GM08714 (cell line): ENCODE data around the gene LPIN1.

Source experiments
- H3K4me3 ChIP-seq: fragments of 200-500 bp; sonication (Bioruptor generic); 2 replicates; pipeline ENCODE4 v1.5.1; 2014; ENCODE audit warnings: mild to moderate bottlenecking, low read length, inconsistent platforms
- ZNF274 ChIP-seq: IDR thresholded peaks from 2 replicates; pipeline ENCODE4 v1.6.1; 2012; ENCODE audit warnings: mild to moderate bottlenecking, low read depth, low read length

The LPIN1 gene

DNA sequence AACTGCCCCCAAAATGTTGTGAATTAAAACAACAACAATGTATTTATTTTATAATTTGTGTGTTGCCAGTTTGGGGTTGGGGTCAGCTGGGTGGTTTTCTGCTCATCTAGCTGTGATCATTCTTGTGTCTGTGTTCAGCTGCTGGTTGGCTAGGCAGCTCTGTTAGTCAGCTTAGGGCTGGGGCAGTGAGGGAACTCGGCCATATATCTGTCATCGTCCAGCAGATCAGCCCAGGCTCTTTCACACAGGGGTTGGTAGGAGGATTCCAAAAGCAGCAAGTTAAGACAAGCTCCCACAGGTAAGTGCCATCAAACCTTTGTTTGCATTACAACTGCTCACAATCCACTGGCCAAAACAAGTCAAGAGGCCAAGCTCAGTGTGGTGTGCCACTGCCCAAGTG lies 121.5 kb downstream of the LPIN1 start:
- no peak overlapping the region for H3K4me3 ChIP-seq
- no peak for TF ChIP-seq ZNF274

DNA sequence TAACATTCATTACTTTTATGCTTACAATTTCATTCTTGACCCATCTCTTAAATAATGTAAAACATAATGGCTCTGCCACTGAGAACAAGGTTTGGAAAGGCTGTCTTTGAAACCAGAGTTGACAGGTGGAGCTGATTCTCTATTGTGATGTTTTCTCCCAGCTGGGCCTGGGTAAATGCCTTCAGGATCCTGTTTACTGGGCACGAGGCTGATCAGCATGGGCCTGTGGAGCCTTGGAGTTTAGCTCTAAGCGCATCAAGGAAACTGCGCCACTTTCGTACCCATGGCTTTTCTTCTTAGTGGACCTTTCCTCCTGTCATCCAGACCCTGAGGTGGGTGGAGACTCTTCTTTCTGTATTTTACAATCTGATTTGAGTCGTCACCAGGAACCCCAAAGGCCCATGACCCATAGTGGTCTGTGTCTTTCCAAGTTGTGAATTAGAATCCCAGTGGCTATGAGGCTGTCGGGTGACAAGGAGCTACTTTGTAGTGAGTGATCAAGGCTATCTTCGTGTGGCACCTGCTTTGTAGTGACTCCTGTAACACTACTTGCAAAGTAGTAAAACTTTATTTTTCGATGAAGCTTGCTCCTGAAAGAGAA lies 123.1 kb downstream of the LPIN1 start:
- TF ChIP-seq ZNF274: no peak
- H3K4me3 ChIP-seq: no peak overlapping the region

DNA sequence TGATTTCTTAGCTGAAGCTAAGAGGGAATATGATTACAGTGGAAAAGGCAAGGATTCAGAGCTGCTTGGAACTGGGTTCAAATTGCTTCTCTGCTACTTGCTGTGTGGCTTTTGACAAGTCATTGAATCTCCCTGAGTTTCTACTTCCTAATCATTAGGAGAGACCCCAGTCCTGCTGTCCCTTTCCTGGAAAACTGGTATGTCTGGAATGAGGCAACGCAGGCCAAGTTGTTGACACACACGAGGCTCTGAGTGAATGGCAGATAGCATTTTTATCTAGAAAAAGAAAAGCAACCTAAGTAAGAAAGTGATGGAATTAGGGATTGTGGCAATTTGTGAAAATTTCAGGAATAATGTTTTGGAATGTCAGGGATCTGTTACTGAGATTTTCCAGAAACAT lies 123.6 kb downstream of the LPIN1 start:
- no peak overlapping the region for H3K4me3 ChIP-seq
- no peak for TF ChIP-seq ZNF274

DNA sequence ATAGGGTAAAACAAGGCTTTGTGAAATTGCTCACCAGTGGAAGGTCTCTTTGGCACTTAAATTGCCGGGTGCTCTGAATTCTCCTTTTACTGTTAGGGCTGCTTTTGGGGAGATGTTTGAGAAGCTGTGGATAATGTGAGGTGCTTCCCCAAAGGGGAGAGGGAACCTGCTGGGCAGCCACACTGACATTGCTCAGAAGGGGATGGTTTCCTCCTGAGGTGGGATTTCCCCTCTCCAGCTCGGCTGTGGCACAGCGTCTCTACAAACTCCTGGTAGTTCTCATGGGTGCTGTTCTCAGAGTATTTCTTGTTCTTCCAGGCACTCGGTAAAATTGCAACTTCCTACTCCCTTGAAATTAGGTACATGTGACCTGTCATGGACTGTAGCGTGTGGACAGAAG lies 124.2 kb downstream of the LPIN1 start:
- H3K4me3 ChIP-seq: no peak overlapping the region
- TF ChIP-seq ZNF274: no peak

DNA sequence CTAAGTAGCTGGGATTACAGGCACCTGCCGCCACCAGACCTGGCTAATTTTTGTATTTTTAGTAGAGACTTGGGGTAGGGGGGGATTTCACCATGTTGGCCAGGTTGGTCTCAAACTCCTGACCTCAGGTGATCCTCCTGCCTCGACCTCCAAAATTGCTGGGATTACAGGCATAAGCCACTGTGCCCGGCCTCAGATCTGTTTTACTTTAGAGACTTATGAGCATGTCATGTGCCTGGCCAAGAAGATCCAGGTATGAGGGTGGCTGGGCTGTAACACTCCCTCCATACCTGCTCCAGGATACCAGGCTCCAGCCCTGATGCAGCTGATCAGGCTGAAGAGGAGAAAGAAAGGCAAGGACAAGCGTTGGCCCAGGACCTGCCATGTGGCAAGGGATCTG lies 125.0 kb downstream of the LPIN1 start:
- no peak for TF ChIP-seq ZNF274
- H3K4me3 ChIP-seq: no peak overlapping the region

DNA sequence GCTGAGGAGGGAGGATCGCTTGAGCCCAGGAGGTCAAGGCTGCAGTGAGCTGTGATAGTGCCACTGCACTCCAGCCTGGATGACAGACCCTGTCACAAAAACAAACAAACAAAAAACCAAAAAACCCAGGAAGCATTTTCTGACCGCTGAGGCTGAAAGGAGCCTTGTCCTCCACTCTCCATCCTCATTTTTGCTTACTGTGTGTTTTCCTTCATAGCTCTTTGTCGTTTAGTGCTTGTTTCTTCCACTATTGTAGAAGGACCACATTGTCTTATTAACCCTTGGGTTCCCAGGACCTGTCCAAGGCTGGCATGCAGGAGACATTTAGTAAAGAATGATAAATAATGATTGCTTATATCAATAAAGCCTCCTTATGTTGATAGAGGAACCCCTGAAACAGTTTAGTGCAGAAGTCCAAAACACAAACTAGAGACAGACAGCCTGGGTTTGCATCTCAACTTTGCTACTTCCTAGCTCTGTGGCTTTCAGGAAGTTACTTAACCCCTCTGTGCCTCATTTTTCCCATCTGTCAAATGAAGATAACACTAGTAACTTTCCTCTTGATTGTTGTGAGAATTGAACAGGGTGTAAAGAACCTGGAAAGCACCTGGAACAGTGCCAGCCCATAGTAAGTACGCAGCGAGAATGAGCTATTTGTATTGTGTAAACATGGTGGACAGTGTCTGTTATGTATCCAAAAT lies 126.0 kb downstream of the LPIN1 start:
- no peak overlapping the region for H3K4me3 ChIP-seq
- no peak for TF ChIP-seq ZNF274

DNA sequence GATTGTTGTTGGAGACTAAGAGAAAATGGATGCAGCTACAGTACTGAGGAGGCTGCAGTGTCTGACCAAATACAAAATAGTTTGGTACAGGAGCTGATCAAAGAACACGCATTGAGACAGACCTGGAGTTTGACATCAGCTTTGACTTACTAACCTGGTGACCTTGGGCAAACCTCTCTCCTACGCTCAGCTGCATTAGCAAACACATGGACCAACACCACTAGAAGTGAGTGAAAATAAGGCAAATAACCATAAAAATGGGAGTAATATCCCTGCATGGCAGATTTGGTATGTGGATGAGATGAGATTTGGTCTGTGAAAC lies 126.5 kb downstream of the LPIN1 start:
- TF ChIP-seq ZNF274: no peak
- H3K4me3 ChIP-seq: no peak overlapping the region

DNA sequence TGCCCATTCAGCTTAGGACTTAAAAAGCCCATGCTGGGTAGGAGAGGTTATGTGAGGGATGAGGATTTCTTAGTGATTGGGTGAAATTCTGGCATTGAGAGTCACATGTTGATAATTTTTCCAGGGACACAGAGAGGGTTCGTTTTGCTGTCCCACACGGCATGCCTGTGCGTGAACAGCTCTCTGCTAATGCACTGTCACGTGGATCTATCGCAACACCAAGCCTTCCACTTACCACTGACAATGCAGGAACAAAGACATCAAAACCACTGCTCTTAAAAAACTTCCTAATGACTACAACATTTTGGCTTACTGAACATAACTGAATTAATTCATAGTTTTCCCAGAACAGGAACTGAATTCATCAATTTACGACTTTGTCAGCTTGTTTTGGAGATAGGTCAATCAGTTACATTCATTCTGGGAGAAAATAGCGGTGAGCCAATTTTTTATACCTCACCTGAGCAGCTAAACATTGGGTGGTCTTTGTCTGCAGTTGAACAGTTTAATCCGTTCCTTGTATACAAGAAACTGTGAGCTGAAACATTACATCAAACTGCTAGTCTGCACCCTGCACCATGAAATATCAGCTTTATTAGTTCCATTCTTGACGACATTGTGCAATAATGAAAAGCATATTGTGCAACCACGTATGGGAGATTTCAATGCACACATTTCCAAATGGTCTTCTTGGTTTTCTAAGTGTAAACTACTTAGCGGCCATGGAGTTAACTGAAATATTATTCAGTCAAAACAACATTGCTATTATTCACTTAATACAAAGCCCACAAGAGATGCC lies 127.1 kb downstream of the LPIN1 start:
- no peak overlapping the region for H3K4me3 ChIP-seq
- no peak for TF ChIP-seq ZNF274

DNA sequence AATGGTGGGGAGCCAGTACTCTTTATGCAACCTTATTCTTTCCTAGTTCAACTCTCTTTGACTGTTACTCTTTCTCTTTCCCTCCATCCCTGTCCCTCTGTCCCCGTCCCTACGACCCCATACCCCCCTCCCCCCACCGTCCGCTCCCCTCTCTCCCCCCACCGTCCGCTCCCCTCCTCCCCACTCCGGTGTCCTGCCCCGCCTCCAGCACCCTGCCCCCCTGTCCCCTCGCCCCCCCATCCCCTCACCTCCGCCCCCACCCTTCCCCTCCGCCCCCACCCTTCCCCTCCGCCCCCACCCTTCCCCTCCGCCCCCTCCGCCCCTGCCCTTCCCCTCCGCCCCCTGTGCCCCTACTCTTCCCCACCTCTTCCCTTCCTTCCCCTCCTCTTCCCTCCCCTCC lies 128.4 kb downstream of the LPIN1 start:
- no peak for TF ChIP-seq ZNF274
- no peak overlapping the region for H3K4me3 ChIP-seq

DNA sequence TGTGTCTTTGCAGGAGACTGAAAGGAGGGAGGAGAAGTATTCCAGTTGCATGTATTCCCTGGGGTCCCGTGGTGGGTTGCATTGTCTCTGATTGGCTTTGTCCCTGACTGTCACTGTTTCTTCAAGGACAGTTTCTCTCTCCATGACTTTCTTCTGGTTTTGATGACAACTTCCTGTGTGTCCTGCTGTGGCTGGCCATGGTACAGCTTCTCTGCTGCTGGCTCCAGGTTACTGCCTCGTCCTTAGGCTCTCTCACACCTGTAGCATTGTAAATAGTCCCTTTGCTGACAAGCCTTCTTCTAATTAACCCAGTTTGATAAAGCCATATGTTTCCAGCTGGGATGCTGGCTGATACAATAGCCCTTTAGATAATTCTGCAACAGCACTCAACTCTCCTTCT lies 129.0 kb downstream of the LPIN1 start:
- no peak for TF ChIP-seq ZNF274
- H3K4me3 ChIP-seq: no peak overlapping the region

DNA sequence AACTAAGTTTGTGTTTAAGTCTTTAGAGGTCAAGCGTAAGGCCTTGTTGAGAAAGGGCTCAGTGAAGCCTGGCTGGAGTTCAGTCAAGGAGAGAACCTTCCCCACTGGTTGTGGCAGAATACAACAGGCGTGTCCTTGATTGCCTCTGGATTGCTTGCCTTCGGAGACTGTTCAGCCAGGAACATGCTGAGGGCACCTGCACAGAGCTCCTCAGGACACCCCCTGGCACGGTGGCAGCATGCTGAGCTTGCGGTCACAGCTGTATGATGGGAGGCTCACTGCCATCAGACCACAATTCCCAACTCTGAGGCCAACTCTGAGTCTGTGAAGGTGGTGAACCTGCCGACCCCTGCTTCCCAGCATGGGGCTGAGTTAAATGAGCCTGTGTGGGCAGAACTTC lies 130.0 kb downstream of the LPIN1 start:
- no peak overlapping the region for H3K4me3 ChIP-seq
- TF ChIP-seq ZNF274: no peak

DNA sequence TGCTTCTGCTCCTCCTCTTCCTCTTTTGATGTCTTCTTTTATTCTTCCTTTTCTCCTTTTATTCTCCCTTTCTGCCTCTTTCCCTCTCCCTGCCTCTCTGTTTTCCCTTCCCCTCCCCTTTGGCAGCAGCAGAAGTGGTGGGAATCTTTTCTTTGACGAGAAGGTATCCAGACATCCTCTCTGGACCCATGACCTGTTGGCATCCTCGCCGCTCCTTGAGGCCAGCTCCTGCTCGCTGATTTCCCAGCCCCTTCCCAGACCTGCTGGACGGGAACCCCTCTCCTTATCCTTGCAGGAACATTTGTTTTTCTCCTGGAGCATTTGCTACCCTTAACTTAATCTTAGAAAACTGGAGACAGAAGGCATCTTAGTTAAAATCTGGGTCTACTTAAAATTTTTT lies 130.5 kb downstream of the LPIN1 start:
- H3K4me3 ChIP-seq: no peak overlapping the region
- TF ChIP-seq ZNF274: no peak
